Measurements from ENCODE around the gene ANKRD10.

ANKRD10 gene

DNA sequence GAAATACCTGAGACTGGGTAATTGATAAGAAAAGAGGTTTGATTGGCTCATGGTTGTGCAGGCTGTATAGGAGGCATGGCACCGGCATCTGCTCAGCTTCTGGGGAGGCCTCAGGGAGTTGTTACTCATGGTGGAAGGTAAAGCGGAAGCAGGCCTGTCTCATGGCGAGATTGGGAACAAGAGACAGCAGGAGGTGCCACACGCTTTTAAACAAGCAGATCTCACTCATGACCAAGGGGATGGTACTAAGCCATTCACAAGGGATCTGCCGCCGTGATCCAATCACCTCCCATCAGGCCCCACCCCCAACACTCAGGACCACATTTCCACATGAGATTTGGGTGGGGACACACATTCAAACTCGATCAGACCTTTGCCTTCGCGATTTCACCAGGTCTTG is 86.2 kb downstream of the ANKRD10 start:
- no peak for DNase-seq

All from suppressor macrophage treated with lipopolysaccharide for 1 hour (primary cell).